ENCODE measurements around the gene OR2AT4. TPM values are rescaled to one million over a fixed set of nuclear protein-coding genes. Genes with fewer than 3 reads are reported as not detected.

Gene OR2AT4
- total and polyA plus RNA-seq, 2 of the 8 experiments (the other 6 are each of a cell fraction or from before 2014, with no cell fraction given), result not detected

DNA sequence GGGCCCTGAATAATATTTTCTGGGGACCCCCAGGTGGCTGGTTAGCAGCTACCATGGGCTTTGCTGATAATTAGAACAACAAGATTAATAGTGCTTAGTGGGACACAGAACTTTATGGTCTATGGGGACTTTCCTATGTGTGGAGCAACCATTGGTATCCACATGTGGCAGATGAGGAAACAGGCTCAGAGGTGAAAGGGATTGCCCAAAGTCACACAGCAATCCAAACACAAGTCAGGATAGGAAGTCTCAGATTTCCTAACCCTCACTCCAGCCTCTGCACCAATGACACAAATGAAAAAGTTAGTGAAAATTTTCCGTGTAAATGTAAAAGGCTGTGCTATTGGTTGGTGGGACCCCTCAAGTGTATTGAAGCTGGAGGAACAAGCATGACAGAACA lies 39.0 kb upstream of the OR2AT4 start:
- no peaks in the 10 kb centered on the region for H3K23me2 ChIP-seq (ENCODE audit: low read depth, low read length)
- no peaks in the 10 kb centered on the region for H3K79me2 ChIP-seq (ENCODE audit: control insufficient read depth in 1 of 2, insufficient read depth in 2 of 2, low read length in 2 of 2)
- H3K56ac ChIP-seq (replicated peaks; ENCODE audit: insufficient read length, low read depth, low read length), result no peak overlapping the region
- peaks cover 0 to 2% of the 10 kb centered on the region in 2 experiments; a peak in 1 of 4 replicates for H3K9me3 ChIP-seq (ENCODE audit: insufficient read depth in 2 of 2, low read depth in 1 of 2, low read length in 1 of 2)
- no peak overlapping the region for H2AFZ ChIP-seq (ENCODE audit: low read length)
- DNase-seq (ENCODE audit: low read depth in 1 of 2, low spot score in 2 of 2) (no peak), FAIRE-seq (no peak)
- no peak overlapping the region for H4K8ac ChIP-seq (ENCODE audit: extremely low read depth, insufficient read depth, low read length)
- CTCF ChIA-PET (ENCODE audit: partially characterized antibody), result interaction anchor here (1.2 to 29.8 kb wide), 8 partner anchors 7 to 113 kb away, joined by 3 to 952 read pairs (median 8); partner anchors contain the start of gene TPBGL
- H4K91ac ChIP-seq (replicated peaks; ENCODE audit: insufficient read length, low read length), result no peak overlapping the region
- POLR2A ChIA-PET (ENCODE audit: partially characterized antibody), result no interaction called here
- no peak overlapping the region for H3K4me3 ChIP-seq (ENCODE audit: extremely low read depth in 1 of 4, insufficient read depth in 2 of 4, low read depth in 3 of 4, low read length in 4 of 4)
- H2BK5ac ChIP-seq (ENCODE audit: low read depth, low read length), result no peak overlapping the region
- no peak overlapping the region for H2BK120ac ChIP-seq (replicated peaks; ENCODE audit: low read depth, low read length)
- H3K4me2 ChIP-seq (ENCODE audit: insufficient read depth in 1 of 2, low read depth in 2 of 2, low read length in 2 of 2), result no peak overlapping the region
- no peak overlapping the region for H2BK12ac ChIP-seq (ENCODE audit: low read depth, low read length)
- no peak overlapping the region for H4K5ac ChIP-seq (ENCODE audit: insufficient read length, low read depth, low read length)
- H3K23ac ChIP-seq (ENCODE audit: insufficient read length), result no peak overlapping the region
- no peak overlapping the region for H2BK15ac ChIP-seq (ENCODE audit: low read length)
- H3K4me1 ChIP-seq (replicated peaks in 1 of 4; ENCODE audit: control insufficient read depth in 3 of 4, insufficient read depth in 4 of 4, low read length in 3 of 4), result peaks cover 0 to 5% (median 0%) of the 10 kb centered on the region in 4 experiments; a peak in 1 of 7 replicates
- no peaks in the 10 kb centered on the region for H3K36me3 ChIP-seq (ENCODE audit: control insufficient read depth in 2 of 4, insufficient read depth in 4 of 4, low read length in 3 of 4)
- H2BK20ac ChIP-seq (ENCODE audit: low read length), result no peak overlapping the region
- no peak overlapping the region for H3K4ac ChIP-seq (replicated peaks; ENCODE audit: insufficient read length, low read depth, low read length)
- no peaks in the 10 kb centered on the region for H3K79me1 ChIP-seq (ENCODE audit: low read depth, low read length)
- H2AK5ac ChIP-seq (ENCODE audit: low read depth, low read length), result no peak overlapping the region
- H3K14ac ChIP-seq (ENCODE audit: insufficient read length), result no peak overlapping the region
- no peak overlapping the region for H3K18ac ChIP-seq (ENCODE audit: extremely low read depth, low read length)
- peaks cover 0 to 2% of the 10 kb centered on the region in 2 experiments for H4K20me1 ChIP-seq (replicated peaks in 1 of 2; ENCODE audit: control insufficient read depth in 1 of 2, insufficient read depth in 2 of 2, low read length in 2 of 2)
- TF ChIP-seq CHD2 (IDR thresholded peaks at IDR 0.05; ENCODE audit: low read length) (no peak), RBBP5 (IDR thresholded peaks at IDR 0.05; ENCODE audit: borderline replicate concordance, low read depth, low read length) (no peak), SP2 (IDR thresholded peaks at IDR 0.05; ENCODE audit: low read length) (no peak), TEAD4 (IDR thresholded peaks at IDR 0.05; ENCODE audit: low read depth, low read length) (no peak), BCL11A (IDR thresholded peaks at IDR 0.05; ENCODE audit: low read depth in 2 of 2, low read length in 2 of 2) (no peak), SRF (IDR thresholded peaks at IDR 0.05; ENCODE audit: low read depth, low read length) (no peak), RNF2 (IDR thresholded peaks at IDR 0.05; ENCODE audit: borderline replicate concordance, low read depth, low read length, missing control alignments, poor library complexity, severe bottlenecking) (no peak)
- TF ChIP-seq, protein P1, sequence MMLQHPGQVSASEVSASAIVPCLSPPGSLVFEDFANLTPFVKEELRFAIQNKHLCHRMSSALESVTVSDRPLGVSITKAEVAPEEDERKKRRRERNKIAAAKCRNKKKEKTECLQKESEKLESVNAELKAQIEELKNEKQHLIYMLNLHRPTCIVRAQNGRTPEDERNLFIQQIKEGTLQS (IDR thresholded peaks at IDR 0.05; ENCODE audit: insufficient read depth, low read depth, low read length), result no peak
- H3K27ac ChIP-seq (ENCODE audit: low read depth, low read length), result no peak overlapping the region
- no peak overlapping the region for H3K9ac ChIP-seq (replicated peaks in 1 of 4; ENCODE audit: extremely low read depth in 1 of 4, low read depth in 3 of 4, low read length in 3 of 4)
- WGBS, 2 experiments (ENCODE audit: extremely low coverage in 1 of 2, insufficient coverage in 1 of 2, insufficient read length in 1 of 2, insufficient replicate concordance in 2 of 2, low coverage in 1 of 2, low lambda C conversion rate in 2 of 2, missing lambda C conversion rate in 1 of 2), result 82% methylated on average over 1 of the region's 1 CpG; no CpG with 5 or more reads in 1 of the 2 experiments
- H3K27me3 ChIP-seq (replicated peaks in 1 of 4; ENCODE audit: control insufficient read depth in 3 of 4, extremely low read depth in 1 of 4, insufficient read depth in 3 of 4, low read length in 3 of 4), result no peaks in the 10 kb centered on the region
